ENCODE results near the gene LLPH.
"Not testable (repeated sequence)": the region's sequence is repeated elsewhere in the genome, so short reads cannot be mapped to it uniquely, and the experiment has no call there.

LLPH gene

GRCh38 chr12:66130267-66131066 is at the start of gene LLPH:
Gene LLPH, minus strand, starts transcription at chr12:66130750. Its CDS starts 1,644 bp downstream, at chr12:66129106.
- peak; percentile 96 for DNase-seq (ENCODE audit: low spot score)

GRCh38 chr12:66176105-66176900 is 45.8 kb upstream of the LLPH start:
- no peak for DNase-seq (ENCODE audit: low spot score)

DNA sequence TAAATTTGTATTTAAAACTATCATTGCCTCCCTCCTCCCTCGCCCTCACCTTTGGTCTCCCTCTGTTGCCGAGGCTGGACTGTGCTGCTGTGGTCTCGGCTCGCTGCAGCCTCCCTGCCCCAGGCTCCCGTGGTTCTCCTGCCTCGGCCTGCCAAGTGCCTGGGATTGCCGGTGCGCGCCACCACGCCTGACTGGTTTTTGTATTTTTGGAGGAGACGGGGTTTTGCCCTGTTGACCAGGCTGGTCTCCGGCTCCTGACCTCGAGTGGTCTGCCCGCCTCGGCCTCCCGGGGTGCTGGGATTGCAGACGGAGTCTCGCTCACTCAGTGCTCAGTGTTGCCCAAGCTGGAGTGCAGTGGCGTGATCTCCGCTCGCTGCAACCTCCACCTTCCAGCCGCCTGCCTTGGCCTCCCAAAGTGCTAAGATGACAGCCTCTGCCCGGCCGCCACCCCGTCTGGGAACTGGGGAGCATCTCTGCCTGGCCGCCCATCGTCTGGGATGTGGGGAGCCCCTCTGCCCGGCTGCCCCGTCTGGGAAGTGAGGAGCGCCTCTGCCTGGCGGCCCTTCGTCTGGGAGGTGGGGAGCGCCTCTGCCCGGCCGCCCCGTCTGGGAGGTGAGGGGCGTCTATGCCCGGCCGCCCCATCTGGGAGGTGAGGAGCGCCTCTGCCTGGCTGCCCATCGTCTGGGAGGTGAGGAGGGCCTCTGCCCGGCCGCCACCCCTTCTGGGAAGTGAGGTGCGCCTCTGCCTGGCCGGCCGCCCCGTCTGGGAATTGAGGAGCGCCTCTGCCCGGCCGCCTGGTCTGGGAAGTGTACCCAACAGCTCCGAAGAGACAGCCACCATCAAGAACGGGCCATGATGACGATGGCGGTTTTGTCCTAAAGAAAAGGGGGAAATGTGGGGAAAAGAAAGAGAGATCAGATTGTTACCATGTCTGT is 44.1 kb upstream of the LLPH start:
- not testable (repeated sequence) for DNase-seq (ENCODE audit: low spot score)

GRCh38 chr12:66170606-66171005 is 40.1 kb upstream of the LLPH start:
- no peak for DNase-seq (ENCODE audit: low spot score)

- peak; percentile 94 for DNase-seq (ENCODE audit: low spot score)
Measured at GRCh38 chr12:66169221-66170170, 38.9 kb upstream of the LLPH start, which contains the start of gene TMBIM4. Gene TMBIM4, minus strand, starts transcription at chr12:66169996. Its CDS starts 45 bp downstream, at chr12:66169951.

DNA sequence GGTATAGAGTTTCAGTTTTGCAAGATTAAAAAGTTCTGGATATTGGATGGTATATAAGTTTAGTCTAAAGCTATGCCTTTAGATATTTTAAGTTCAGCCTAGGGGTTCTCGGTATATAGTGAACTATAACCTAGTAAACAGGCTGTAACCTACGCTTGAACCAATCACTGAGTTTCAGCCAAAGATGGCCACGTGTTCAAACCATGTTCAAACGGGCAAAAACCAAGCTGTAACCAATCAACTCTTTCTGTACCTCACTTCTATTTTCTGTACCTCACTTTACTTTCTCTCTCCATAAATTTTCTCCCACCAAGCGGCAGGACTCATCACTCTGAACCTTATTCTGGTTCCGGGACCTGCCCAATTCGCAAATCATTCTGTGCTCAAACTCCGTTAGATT is 37.9 kb upstream of the LLPH start:
- DNase-seq (ENCODE audit: low spot score), result no peak

DNA sequence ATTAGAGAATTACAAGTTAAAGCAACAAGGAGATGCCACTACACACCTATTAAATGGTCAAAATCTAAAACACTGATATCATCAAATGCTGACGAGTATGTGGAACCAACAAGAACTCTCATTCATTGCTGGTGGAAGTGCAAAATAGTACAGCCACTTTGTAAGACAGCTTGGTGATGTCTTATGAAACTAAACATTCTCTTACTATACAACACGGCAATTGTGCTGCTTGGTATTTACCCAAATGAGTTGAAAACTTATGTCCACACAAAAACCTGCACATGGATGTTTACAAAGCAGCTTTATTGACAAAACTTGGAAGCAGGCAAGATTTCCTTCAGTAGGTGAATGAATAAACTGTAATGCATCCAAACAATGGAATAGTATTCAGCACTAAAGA is 36.0 kb upstream of the LLPH start:
- no peak for DNase-seq (ENCODE audit: low spot score)

DNA sequence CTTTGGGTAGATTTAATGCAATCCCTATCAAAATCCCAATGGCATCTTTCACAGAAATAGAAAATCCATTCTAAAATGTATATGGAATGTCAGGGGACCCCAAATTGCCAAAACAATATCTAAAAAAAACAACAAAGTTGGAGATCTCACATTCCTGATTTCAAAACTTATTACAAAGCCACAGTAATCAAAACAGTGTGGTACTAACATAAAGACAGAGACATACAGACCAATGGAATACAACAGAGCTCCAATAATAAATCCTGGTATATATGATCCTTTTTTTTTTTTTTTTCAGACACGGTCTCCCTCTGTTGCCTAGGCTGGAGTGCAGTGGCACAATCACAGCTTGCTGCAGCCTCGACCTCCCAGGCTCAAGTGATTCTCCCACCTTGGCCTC is 34.6 kb upstream of the LLPH start:
- no peak for DNase-seq (ENCODE audit: low spot score)

- no peak for DNase-seq (ENCODE audit: low spot score)
Measured at GRCh38 chr12:66164349-66164821, 33.8 kb upstream of the LLPH start.

GRCh38 chr12:66163289-66163688 is 32.7 kb upstream of the LLPH start:
- no peak for DNase-seq (ENCODE audit: low spot score)

DNA sequence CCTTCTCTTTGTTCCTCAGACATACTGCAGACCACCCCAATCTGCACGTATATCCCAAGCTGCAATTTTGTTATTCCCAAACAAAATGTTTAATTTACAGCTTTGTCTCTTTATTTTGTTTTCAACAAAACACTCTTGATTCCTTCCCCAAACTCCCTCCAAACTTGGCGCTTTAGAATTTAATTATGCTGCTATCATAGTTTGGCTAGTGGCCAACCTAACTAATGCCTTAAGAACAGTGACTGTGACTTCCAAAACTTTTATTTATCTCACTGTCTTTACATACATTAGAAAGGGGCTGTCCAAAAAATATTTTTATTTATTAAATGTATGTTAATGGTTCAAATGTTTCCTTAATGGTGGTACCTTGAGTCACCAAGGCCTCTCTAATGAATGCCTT is 32.2 kb upstream of the LLPH start:
- DNase-seq (ENCODE audit: low spot score), result no peak

GRCh38 chr12:66160704-66161103 is 30.2 kb upstream of the LLPH start:
- no peak for DNase-seq (ENCODE audit: low spot score)

GRCh38 chr12:66159123-66159522 is 28.6 kb upstream of the LLPH start:
- DNase-seq (ENCODE audit: low spot score), result no peak

- DNase-seq (ENCODE audit: low spot score), result no peak
Measured at GRCh38 chr12:66156654-66157053, 26.1 kb upstream of the LLPH start.

DNA sequence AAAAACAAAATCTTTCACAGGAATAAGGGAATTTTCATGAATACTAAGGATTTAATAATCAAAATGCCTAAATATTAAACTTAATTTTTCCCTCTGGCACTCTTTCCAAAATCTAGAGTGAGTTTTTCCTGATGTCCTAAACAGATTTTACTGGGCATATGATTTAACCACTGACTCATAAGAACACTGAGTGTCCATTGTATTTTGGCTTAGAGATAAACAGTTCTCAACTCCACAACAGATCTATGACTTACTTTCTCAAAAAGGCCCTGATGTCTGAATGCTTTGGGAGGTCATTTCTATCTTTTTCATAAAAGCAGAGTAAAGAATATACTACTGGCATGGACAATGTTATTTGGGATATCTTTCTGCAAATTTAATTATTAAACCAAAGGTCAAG is 24.2 kb upstream of the LLPH start:
- DNase-seq (ENCODE audit: low spot score), result no peak

GRCh38 chr12:66152732-66153131 is 22.2 kb upstream of the LLPH start:
- DNase-seq (ENCODE audit: low spot score), result no peak

DNA sequence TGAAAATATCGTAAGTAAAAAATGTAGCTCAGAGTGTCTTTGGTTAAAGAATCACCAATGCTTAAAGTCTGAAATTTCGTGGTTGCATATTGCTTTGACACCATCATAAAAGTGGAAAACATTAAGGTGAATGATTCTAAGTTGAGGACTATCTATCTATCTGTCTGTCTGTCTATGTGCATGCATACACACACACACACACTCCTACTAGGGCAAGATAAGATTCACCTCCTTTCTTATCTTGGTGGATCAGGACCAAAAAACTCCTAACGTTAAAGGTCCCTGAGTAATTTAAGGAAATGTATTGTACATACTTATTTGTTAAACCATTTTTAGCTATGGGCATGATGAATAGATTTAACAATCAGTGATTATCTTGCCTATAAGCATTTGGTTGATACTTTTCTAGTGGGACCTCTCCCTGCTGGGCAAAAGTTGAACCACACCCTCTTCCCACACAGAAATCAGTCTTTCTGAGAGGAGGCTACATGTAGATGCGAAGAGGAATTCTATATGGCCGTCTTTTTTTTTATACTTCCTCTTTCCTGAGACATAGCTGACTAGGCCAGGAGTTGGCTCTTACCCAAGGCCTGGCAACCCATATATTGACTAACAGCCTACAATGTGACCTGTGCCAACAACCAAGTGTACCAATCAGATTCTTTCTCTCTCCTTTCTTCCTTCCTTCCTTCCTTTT is 19.3 kb upstream of the LLPH start:
- no peak for DNase-seq (ENCODE audit: low spot score)

GRCh38 chr12:66144791-66145754 is 14.5 kb upstream of the LLPH start:
- DNase-seq (ENCODE audit: low spot score), result peak; percentile 80

DNA sequence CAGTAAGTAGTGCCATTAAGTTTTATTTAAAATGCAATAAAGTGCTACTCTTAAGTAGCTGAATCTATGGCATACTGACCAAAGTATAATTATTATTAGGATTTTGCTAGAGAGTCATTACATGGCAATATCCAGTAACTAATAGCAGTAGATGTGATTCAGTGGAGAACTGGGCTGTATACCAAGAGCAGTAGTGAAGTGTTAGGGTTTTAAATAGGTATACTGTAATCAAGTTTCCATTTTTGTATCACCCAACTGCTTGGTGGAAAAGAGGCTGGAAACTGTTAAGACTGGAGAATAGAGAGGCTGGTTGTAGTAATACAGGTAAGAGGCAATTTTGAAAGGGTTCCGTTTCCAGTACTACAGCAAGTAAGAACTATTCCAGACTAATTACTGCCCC is 13.3 kb upstream of the LLPH start:
- no peak for DNase-seq (ENCODE audit: low spot score)

Data from kidney tubule cell (primary cell).